Heart left ventricle (tissue), 16 donors: ENCODE measurements around the gene ITGA3. TPM values are rescaled to one million over a fixed set of nuclear protein-coding genes. Genes with fewer than 3 reads are reported as not detected.
A peak's percentile ranks its signal among the peaks of the same experiment; 100 is the strongest.

Experiments used
- ATAC-seq, 4 donors: fragments of 200-7000 bp; cut with Tn5 transposase; one replicate each; pipeline ENCODE4 v1.9.1; 2020 to 2022; ENCODE audit warnings: moderate library complexity in 4 of 4, mild to moderate bottlenecking in 3 of 4, moderate number of reproducible peaks in 1 of 4
- DNase-seq, 5 donors: peaks; one replicate each; pipeline ENCODE4 v3.0.0-alpha.2; 2020
- H3K27ac ChIP-seq, 12 donors: fragments of 200-600 bp; sonication (generic) in 4 of 12; one replicate each; pipeline versions ENCODE4 v1.5.0 to v1.8.0; 2016 to 2022; ENCODE audit warnings: mild to moderate bottlenecking in 2 of 12
- H3K27me3 ChIP-seq, 9 donors: fragments of 200-600 bp; sonication (generic) in 2 of 9; one replicate each; pipeline versions ENCODE4 v1.5.1 to v1.8.0; 2016 to 2022; ENCODE audit warnings: mild to moderate bottlenecking in 3 of 9
- H3K36me3 ChIP-seq, 9 donors: fragments of 200-600 bp; sonication (generic) in 2 of 9; one replicate each; pipeline versions ENCODE4 v1.5.0 to v1.8.0; 2018 to 2022; ENCODE audit warnings: mild to moderate bottlenecking in 2 of 9
- H3K4me1 ChIP-seq, 12 donors: fragments of 200-600 bp; sonication (generic) in 4 of 12; one replicate each; pipeline versions ENCODE4 v1.5.0 to v1.8.0; 2016 to 2022; ENCODE audit warnings: mild to moderate bottlenecking in 3 of 12
- H3K4me3 ChIP-seq, 12 donors: fragments of 200-600 bp; sonication (generic) in 4 of 12; one replicate each; pipeline versions ENCODE4 v1.5.0 to v1.8.0; 2017 to 2022; ENCODE audit warnings: mild to moderate bottlenecking in 9 of 12, moderate library complexity in 4 of 12
- H3K9me3 ChIP-seq, 12 donors: fragments of 200-600 bp; sonication (generic) in 4 of 12; one replicate each; pipeline versions ENCODE4 v1.5.0 to v1.8.0; 2016 to 2022; ENCODE audit warnings: mild to moderate bottlenecking in 1 of 12
- POLR2A ChIP-seq, 2 donors: fragments of 450-650 bp; IDR thresholded peaks; one replicate each; pipeline ENCODE4 v1.6.1; 2017; ENCODE audit warnings: antibody characterized with exemption in 2 of 2, mild to moderate bottlenecking in 2 of 2, moderate library complexity in 2 of 2
- WGBS, 4 donors: extraction: QIAGEN DNeasy Blood & Tissue Kit in 2 of 4; methylation state at CpG; one replicate each; pipeline versions ENCODE4 v1.1.5 to v1.1.7; 2013 to 2018; 5-methylcytosine and 5-hydroxymethylcytosine counted together
- intact Hi-C, 10 donors: fragments of 100-400 bp; cut with DNase I; formaldehyde crosslinking; loops; one replicate each; pipeline versions ENCODE4 v1.11.1 to v1.14.2; 2022
- polyA plus RNA-seq, 2 donors: library from polyadenylated mRNA; stranded (reverse); fragments of 200-250 nt; gene quantifications; one replicate each; pipeline ENCODE4 v1.2.3, GENCODE V29; 2013
- total RNA-seq, 9 donors: library from RNA; depleted of rRNA in 2 of 9; stranded (reverse); fragments of >200 nt in 2 of 9; fragmentation: NEBNext Ultra II Directional in 3 of 9; extraction: Animal tissue kit (Norgen Biotek cat#: 25700) in 3 of 9; gene quantifications; one replicate each; pipeline versions ENCODE4 v1.1.0 to v1.2.4, GENCODE V29; 2016 to 2023
- TF ChIP-seq, protein P1 (sequence below), 12 donors: fragments of 200-600 bp; sonication (generic) in 4 of 12; IDR thresholded peaks; one replicate each; pipeline versions ENCODE4 v1.5.0 to v1.8.0; 2018 to 2022; ENCODE audit warnings: antibody characterized with exemption in 12 of 12, mild to moderate bottlenecking in 5 of 12
- donor health status: ischemic (EF 13 %, LVEDD 7.1; RV severe dilation, severe dysfunction).
- donor health status: healthy with polysubstance abuse.
- donor health status: DM: no; HTN: yes; CAD: no.
- donor health status: DM: no; HTN: no; CAD: no.
- donor health status: ischemic (EF 25% LVEDD 6.9; RV normal size, moderate dysfunction).
- donor health status: ischemic (EF 25% LVEDD 5.7; RV mildly dilated, moderate dysfunction).
- donor health status: healthy.
- donor health status: DM: yes; HTN: yes; CAD: no.
- donor health status: ischemic (EF 35%, LVEDD 5.7; RV mildly dilated, moderate dysfunction).
- donor health status: nonischemic (EF 11% LVEDD 7.7; RV severe dilation, severe dysfunction).
- donor health status: DM: yes; HTN: yes; CAD: no.
- donor health status: PGD.
- donor health status: ischemic (EF 29% LVEDD 5.4; RV normal size, mild dysfunction).
- donor health status: nonischemic (EF 23%, LVEDD 6.1; RV moderate dilation, normal function).

Gene ITGA3
- total and polyA plus RNA-seq, 11 donors = 16.8 to 72.9 (median 23.6) TPM

DNA sequence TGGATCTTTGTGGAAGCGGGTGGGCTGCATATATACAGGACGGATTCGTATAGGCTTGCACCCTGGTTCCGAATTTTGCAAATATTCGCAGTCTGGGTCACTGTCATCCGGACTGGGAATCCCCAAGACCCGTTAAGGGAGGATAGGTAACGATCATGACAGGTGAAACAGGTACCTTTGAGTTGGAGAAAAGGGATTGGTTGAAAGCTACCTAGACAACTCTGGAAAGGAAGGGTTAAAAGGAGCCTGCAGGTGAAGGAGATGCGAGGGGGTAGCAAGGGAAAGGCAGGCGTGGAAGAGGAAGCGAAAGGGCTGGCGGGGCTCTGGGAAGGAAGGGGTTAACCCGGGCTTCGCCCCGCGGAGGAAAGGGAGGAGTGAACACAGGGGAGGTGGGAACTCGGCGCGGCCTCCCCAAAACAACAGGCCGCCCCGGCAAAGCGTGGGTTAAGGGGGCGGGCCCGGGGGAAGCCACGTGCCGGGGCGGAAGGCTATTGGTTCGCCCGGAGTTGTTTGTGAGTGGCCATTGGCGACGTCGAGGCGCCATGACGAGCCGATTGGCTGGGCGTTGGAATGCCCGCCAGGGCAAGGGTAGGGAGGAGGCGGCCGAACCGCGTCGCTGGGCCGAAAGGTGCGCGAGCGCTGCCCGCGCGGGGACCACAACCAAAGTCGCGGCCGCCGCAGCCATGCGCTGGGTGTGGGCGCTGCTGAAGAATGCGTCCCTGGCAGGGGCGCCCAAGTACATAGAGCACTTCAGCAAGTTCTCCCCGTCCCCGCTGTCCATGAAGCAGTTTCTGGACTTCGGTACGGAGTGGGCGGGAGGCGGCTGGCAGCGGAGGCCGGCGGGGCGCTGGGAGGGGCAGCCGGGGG is 39.1 kb downstream of the ITGA3 start, which contains the start of gene PDK2:
Gene PDK2 (plus strand): TSS at position 599 of the 867 bp plus-strand sequence. CDS start 85 bp downstream, at position 684.
- Histone ChIP-seq H3K27me3 (no peaks in the 10 kb centered on the region), H3K36me3 (peaks cover 0 to 32% (median 25%) of the 10 kb centered on the region in 9 donors), H3K27ac (peak within 1 kb of the TSS; percentile 84 to 97 (median 89)), H3K4me1 (peaks cover 0 to 52% (median 31%) of the 10 kb centered on the region in 12 donors), H3K4me3 (peak within 1 kb of the TSS; percentile 63 to 97 (median 79)), H3K9me3 (no peaks in the 10 kb centered on the region)
- DNase-seq = peak; percentile 96 to 98 (median 97)
- intact Hi-C loops = loop anchor here in 9 of 10 donors (1.0 to 10.0 kb wide), 11 partner anchors 16 to 202 kb away; partner anchors contain the start of genes ITGA3 (in 2 of the 9) and PPP1R9B (in 1 of the 9)
- WGBS, 4 donors = 0 to 1% (median 1%) methylated on average over 53 to 68 of the region's 68 CpGs
- ATAC-seq = peak; percentile 91 to 96 (median 94)
- TF ChIP-seq POLR2A (IDR thresholded peaks at IDR 0.05) = peak in 1 of 2 donors; percentile 94
- TF ChIP-seq, protein P1, sequence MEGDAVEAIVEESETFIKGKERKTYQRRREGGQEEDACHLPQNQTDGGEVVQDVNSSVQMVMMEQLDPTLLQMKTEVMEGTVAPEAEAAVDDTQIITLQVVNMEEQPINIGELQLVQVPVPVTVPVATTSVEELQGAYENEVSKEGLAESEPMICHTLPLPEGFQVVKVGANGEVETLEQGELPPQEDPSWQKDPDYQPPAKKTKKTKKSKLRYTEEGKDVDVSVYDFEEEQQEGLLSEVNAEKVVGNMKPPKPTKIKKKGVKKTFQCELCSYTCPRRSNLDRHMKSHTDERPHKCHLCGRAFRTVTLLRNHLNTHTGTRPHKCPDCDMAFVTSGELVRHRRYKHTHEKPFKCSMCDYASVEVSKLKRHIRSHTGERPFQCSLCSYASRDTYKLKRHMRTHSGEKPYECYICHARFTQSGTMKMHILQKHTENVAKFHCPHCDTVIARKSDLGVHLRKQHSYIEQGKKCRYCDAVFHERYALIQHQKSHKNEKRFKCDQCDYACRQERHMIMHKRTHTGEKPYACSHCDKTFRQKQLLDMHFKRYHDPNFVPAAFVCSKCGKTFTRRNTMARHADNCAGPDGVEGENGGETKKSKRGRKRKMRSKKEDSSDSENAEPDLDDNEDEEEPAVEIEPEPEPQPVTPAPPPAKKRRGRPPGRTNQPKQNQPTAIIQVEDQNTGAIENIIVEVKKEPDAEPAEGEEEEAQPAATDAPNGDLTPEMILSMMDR (IDR thresholded peaks at IDR 0.05) = no peak

DNA sequence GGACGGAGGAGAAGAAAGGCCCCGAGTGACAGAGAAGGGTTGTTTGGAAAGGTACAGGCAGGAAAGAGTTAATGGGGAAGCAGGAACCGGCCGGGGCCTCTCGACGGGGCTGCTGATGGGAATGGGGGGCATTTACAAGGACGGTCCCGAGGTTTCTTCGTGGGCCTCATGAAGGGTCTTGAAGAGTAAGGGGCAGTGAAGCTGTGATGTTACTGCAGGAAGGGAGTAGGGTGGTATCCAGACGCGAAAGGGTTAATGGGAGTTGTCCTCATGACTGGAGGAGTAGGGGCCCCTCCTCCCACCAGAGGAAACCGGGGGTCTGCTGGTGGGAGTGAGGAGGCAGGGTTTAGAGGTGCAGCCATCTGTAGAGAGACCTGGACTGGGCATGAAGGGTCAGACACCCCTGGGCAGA is 39.7 kb downstream of the ITGA3 start:
- DNase-seq = no peak
- ATAC-seq = peak in 2 of 4 donors; percentile 2 to 3
- intact Hi-C loops = loop anchor here in 6 of 10 donors (1.0 to 10.0 kb wide), 7 partner anchors 16 to 201 kb away; partner anchors contain the start of gene PPP1R9B (in 1 of the 6)
- TF ChIP-seq POLR2A (IDR thresholded peaks at IDR 0.05) = no peak
- Histone ChIP-seq H3K27ac (peak overlapping the region; percentile 84 to 97 (median 89)), H3K4me3 (peak overlapping the region; percentile 63 to 97 (median 79)), H3K4me1 (peaks cover 0 to 58% (median 31%) of the 10 kb centered on the region in 12 donors), H3K27me3 (no peaks in the 10 kb centered on the region), H3K9me3 (no peaks in the 10 kb centered on the region), H3K36me3 (peaks cover 0 to 35% (median 27%) of the 10 kb centered on the region in 9 donors)
- WGBS, 4 donors = 0 to 2% (median 1%) methylated on average over 12 of the region's 12 CpGs

DNA sequence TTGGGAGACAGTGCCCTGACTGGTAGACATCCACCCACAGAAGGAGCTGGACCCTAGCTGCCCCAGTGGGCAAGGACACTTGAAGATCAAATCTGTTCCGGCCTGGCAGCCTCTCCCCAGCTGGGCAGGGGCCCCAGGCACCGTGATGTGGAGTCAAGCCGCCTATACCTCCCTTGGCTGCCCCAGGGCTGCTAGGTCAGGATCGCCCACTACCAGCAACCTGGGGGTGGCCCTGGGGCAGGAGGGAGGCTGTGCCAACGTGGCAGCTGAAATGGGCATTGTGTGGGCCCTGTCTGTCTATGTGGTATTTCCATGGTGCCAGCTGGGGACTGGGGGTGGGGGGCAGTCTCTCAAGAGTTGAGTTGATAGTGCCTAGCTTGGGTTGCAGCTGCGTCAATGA is 40.2 kb downstream of the ITGA3 start:
- peak in 3 of 5 donors; percentile 45 to 49 (median 47) for DNase-seq
- peaks cover 0 to 62% (median 32%) of the 10 kb centered on the region in 12 donors for H3K4me1 ChIP-seq
- ATAC-seq = peak in 2 of 4 donors; percentile 3 to 4

DNA sequence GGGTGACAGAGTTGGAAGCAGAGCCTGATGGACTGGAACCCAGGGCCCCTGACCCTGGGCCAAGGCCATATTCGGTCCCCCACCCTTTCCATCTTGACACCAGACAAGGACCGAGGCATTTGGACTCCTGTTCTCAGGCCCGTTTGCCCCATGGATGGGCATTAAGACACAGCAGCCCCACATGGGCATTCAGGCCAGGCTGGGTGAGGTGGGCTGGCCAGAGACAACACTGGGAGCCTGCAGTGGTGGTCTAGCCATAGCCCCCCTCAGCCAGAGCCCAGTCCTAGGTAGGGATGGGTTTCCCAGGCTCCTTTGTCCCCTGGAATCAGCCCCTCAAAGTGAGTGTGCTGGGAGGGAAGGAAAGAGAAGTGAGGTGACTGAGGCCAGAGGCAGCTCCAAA is 40.8 kb downstream of the ITGA3 start:
- Histone ChIP-seq H3K36me3 (peaks cover 0 to 44% (median 34%) of the 10 kb centered on the region in 9 donors), H3K27ac (peak overlapping the region in 10 of 12 donors; percentile 85 to 97 (median 90)), H3K9me3 (no peaks in the 10 kb centered on the region), H3K4me1 (peaks cover 0 to 68% (median 35%) of the 10 kb centered on the region in 12 donors), H3K27me3 (no peaks in the 10 kb centered on the region), H3K4me3 (peak overlapping the region in 9 of 12 donors; percentile 69 to 97 (median 80))
- no peak for TF ChIP-seq POLR2A (IDR thresholded peaks at IDR 0.05)
- TF ChIP-seq, protein P1 (IDR thresholded peaks at IDR 0.05) = no peak
- WGBS, 4 donors = 45 to 61% (median 50%) methylated on average over 3 of the region's 3 CpGs
- peak in 1 of 5 donors; percentile 38 for DNase-seq
- no peak for ATAC-seq
- intact Hi-C loops = loop anchor here in 5 of 10 donors (5.0 to 10.0 kb wide), 3 partner anchors 56 to 198 kb away; partner anchors contain the start of gene PPP1R9B (in 1 of the 5)

More for the DNA sequence above, 40.2 kb downstream of the ITGA3 start:
- 16 to 23% (median 22%) methylated on average over 6 of the region's 6 CpGs for WGBS, 4 donors
- TF ChIP-seq, protein P1 (IDR thresholded peaks at IDR 0.05) = no peak
- no peak for TF ChIP-seq POLR2A (IDR thresholded peaks at IDR 0.05)
- peak overlapping the region; percentile 84 to 97 (median 89) for H3K27ac ChIP-seq
- H3K4me3 ChIP-seq = peak overlapping the region; percentile 63 to 97 (median 79)
- no peaks in the 10 kb centered on the region for H3K27me3 ChIP-seq
- H3K36me3 ChIP-seq = peaks cover 0 to 40% (median 32%) of the 10 kb centered on the region in 9 donors
- intact Hi-C loops = loop anchor here in 5 of 10 donors (5.0 to 10.0 kb wide), 3 partner anchors 56 to 199 kb away; partner anchors contain the start of gene PPP1R9B (in 1 of the 5)
- H3K9me3 ChIP-seq = no peaks in the 10 kb centered on the region
